Immature natural killer cell (primary cell): ENCODE data around the gene ARRB1. TPM values are rescaled to one million over a fixed set of nuclear protein-coding genes. Genes with fewer than 3 reads are reported as not detected.

Experiments used
- DNase-seq, 3 donors: peaks; one replicate each; pipeline ENCODE4 v3.0.0; 2022; ENCODE audit warnings: mixed read lengths in 1 of 3
- H3K27ac Mint-ChIP-seq, 6 donors: one replicate each; pipeline ENCODE4 v1.8.0; 2020; ENCODE audit warnings: mixed read lengths in 6 of 6, mild to moderate bottlenecking in 5 of 6, inconsistent platforms in 4 of 6, moderate library complexity in 3 of 6
- H3K27me3 Mint-ChIP-seq, 3 donors: one replicate each; pipeline ENCODE4 v1.8.0; 2020 to 2021; ENCODE audit warnings: low read depth in 3 of 3, mild to moderate bottlenecking in 3 of 3, mixed read lengths in 3 of 3, moderate library complexity in 3 of 3, inconsistent platforms in 1 of 3
- H3K36me3 Mint-ChIP-seq, 3 donors: one replicate each; pipeline ENCODE4 v1.8.0; 2020; ENCODE audit warnings: mixed read lengths in 3 of 3, inconsistent platforms in 2 of 3, mild to moderate bottlenecking in 2 of 3
- H3K4me1 Mint-ChIP-seq, 2 donors: one replicate each; pipeline ENCODE4 v1.8.0; 2020; ENCODE audit warnings: inconsistent platforms in 2 of 2, mild to moderate bottlenecking in 2 of 2, mixed read lengths in 2 of 2, moderate library complexity in 1 of 2
- H3K4me3 Mint-ChIP-seq, 5 donors: one replicate each; pipeline ENCODE4 v1.8.0; 2020; ENCODE audit warnings: mild to moderate bottlenecking in 5 of 5, mixed read lengths in 5 of 5, inconsistent platforms in 3 of 5, moderate library complexity in 3 of 5
- H3K9me3 Mint-ChIP-seq, 6 donors: one replicate each; pipeline ENCODE4 v1.8.0; 2020; ENCODE audit warnings: mild to moderate bottlenecking in 6 of 6, mixed read lengths in 6 of 6, inconsistent platforms in 4 of 6, moderate library complexity in 3 of 6
- polyA plus RNA-seq, 3 donors: library from polyadenylated mRNA; unstranded; fragments of 300-500 nt; fragmentation: Illumina TruSeq; gene quantifications; one replicate each; pipeline ENCODE4 v1.2.3, GENCODE V29; 2021

The ARRB1 gene
- polyA plus RNA-seq, 3 donors from 2014 or later, result 28.7 to 51.1 (median 41.5) TPM

DNA sequence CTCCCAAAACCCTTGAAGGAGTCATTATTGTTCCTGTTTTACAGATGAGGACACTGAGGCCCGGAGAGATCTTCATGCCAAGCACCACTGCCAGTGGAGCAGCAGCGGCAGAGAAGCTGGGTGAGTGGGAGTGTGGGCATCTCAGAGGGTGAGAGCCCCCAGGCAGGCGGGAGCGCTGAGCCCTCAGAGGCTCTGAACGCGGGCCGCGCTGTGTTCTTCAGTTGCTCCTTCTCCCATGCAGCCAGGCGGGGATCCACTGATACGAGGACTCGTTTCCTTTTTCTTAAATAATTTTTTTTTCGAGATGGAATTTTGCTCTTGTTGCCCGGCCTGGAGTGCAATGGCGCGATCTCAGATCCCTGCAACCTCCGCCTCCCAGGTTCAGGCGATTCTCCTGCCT, 63.9 kb downstream of the ARRB1 start:
- Mint-ChIP-seq H3K4me1 (peaks cover 28 to 37% of the 10 kb centered on the region in 2 donors), H3K9me3 (no peaks in the 10 kb centered on the region), H3K27me3 (peaks cover 0 to 12% (median 3%) of the 10 kb centered on the region in 3 donors), H3K27ac (peak overlapping the region in 2 of 6 donors; percentile 45 to 46), H3K4me3 (no peak overlapping the region), H3K36me3 (peaks cover 0 to 21% (median 7%) of the 10 kb centered on the region in 3 donors)
- DNase-seq, result no peak

DNA sequence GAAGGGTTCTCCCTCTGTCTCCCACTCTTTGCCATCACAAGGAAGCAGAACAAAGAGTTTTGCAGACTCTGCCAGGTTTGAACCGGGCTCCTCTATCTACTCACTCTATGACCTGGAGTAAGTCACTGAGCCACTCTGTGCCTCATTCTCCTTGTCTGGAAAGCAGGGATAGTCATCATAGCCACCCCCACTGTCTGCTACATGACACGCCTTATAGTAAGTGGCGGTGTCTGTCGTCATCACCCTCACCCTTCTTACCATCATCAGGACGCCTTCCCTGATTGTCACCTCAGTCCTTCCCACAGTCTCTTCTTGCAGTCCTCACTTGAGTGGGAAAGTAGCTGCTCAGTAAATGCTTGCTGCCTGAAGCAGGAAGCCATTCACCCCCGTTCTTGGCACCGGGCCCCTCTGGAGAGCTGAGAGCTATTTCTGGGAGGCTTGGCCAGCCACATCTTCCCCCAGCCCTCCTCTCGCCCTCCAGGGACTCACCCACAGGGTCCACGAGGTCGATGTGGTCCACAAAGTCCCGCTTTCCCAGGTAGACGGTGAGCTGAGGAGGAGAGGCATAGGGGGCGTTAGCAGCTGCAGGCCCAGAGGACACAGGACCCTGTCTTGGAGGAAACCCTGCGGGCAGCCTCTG, 64.5 kb downstream of the ARRB1 start:
- H3K36me3 Mint-ChIP-seq, result peaks cover 0 to 27% (median 7%) of the 10 kb centered on the region in 3 donors
- H3K27ac Mint-ChIP-seq, result peak overlapping the region in 2 of 6 donors; percentile 0 to 51

DNA sequence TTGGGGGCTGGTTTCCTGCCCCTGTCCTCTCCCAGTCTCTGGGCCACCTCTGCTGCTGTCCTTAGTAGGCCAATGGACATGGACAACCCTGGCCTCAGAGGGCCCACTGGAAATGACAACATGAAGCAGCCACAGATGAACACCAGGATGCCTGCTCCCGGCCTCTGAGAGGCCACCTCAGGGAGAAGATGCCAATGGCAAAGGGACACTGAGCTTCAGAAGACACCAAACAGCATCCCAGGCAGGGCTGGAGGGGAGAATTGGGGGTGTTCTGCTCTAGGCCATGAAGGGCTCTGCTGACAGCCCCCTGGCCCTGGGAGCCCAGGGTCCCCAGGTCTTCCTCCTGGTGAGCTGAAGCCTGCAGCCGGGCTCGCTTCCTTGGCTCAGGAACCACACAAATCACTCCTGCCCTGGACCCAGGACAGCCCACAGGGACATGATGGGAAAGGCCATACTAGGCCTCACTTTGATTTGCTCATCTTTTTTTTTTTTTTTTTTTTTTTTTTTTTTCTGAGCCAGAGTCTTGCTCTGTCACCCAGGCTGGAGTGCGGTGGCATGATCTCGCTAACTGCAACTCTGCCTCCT, 65.6 kb downstream of the ARRB1 start:
- Mint-ChIP-seq H3K9me3 (no peaks in the 10 kb centered on the region), H3K4me1 (peaks cover 19 to 28% of the 10 kb centered on the region in 2 donors), H3K27me3 (peaks cover 0 to 9% (median 3%) of the 10 kb centered on the region in 3 donors), H3K27ac (peak overlapping the region in 1 of 6 donors; percentile 45), H3K4me3 (no peak overlapping the region), H3K36me3 (peaks cover 2 to 34% (median 7%) of the 10 kb centered on the region in 3 donors)
- DNase-seq, result no peak

More for the DNA sequence above, 64.5 kb downstream of the ARRB1 start:
- no peaks in the 10 kb centered on the region for H3K9me3 Mint-ChIP-seq
- H3K4me1 Mint-ChIP-seq, result peaks cover 23 to 34% of the 10 kb centered on the region in 2 donors
- DNase-seq, result no peak
- no peak overlapping the region for H3K4me3 Mint-ChIP-seq
- peaks cover 0 to 12% (median 3%) of the 10 kb centered on the region in 3 donors for H3K27me3 Mint-ChIP-seq

DNA sequence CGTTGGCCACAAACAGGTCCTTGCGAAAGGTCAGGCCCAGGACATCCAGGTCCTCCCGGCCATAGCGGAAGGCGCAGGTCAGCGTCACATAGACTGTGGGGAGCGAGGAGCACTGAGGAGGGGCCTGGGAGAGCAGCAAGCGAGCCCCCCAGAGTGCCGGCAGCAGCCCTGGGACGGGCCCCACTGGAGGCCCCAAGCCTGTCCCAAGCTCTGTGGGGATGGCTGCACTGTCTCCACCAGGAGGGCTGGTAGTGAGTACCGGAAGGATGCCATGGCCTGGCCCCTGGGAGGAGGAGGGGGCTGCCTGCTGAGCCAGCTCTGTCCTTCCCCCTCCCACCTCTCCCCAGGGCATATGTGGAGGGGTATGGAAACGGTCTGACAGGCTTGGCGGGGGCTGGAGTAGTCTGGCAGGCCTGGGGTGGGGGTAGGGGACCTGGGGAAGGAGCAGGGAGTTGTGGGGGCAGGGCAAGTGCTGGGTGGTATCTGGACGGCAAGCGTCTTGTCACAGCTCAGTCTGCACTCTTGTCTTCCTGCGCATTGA, 68.0 kb downstream of the ARRB1 start:
- no peak for DNase-seq
- Mint-ChIP-seq H3K9me3 (no peaks in the 10 kb centered on the region), H3K4me3 (no peak overlapping the region), H3K36me3 (peaks cover 10 to 49% (median 15%) of the 10 kb centered on the region in 3 donors), H3K27ac (no peak overlapping the region), H3K27me3 (peaks cover 0 to 6% (median 3%) of the 10 kb centered on the region in 3 donors), H3K4me1 (peaks cover 16 to 27% of the 10 kb centered on the region in 2 donors)

DNA sequence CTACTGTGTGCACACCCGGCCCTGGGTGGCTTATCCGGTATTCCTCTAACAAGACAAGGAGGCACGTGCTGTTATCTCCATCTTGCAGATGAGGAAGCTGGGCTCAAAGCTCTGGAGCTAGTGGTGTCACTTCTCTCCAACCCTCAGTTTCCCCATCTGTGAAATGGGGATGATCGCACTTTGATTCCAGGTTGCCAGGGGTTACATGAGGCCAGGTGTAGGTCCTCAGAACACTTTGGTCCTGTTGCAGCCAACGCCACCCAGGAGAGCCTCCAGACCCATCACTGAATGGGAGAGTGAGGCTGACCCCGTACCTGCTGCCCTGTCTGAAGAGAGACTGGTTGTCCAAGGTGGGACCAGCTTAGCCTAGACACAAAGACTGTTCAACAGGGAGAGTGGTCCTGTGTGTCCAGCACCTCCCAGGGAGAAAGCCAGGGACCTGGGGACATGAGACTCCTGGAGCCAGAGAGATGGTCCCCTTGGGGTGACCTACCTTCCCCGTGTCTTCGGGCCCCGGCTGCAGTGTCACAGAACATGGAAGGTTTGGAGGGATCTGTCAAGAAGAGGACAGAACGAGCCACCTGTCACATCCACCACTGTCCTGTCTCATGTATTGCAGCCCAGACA, 69.9 kb downstream of the ARRB1 start:
- Mint-ChIP-seq H3K4me1 (peaks cover 31 to 32% of the 10 kb centered on the region in 2 donors), H3K36me3 (peaks cover 22 to 51% (median 29%) of the 10 kb centered on the region in 3 donors), H3K27me3 (peaks cover 0 to 5% (median 0%) of the 10 kb centered on the region in 3 donors), H3K4me3 (no peak overlapping the region), H3K27ac (peak overlapping the region in 4 of 6 donors; percentile 31 to 64 (median 53)), H3K9me3 (no peaks in the 10 kb centered on the region)
- no peak for DNase-seq

DNA sequence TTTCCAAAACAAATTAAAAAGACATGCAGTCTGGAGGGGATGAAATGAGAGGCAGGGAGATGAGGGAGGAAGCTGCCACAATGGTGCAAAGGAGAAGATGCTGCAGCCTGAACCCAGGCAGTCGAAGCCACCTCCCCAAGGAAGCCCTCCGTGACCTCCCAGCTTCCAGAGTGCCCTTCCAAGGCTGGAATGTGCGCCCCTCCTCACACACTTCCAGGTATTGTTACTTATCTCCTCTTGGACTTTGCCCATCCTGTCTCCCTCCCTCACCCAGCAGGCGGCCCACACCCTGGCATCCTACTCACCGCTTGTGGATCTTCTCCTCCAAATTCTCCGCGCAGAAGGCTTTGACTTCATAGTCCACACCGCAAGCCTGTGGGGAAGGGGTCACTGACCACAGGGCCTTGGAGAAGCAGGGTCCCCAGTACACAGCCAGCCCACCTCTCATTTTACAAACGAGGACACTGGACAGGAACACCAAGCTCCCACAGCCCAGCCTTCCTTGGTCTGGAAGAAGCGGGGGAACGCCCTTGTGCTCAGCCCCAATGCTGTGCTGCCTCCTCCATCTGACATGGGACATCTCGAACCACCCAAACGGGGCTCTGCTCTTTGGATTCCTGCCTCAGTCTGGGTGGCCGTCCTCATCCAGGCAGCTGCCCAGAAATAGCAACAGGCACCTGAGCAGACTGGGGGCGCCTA, 70.5 kb downstream of the ARRB1 start:
- Mint-ChIP-seq H3K27ac (peak overlapping the region; percentile 30 to 84 (median 66)), H3K4me1 (peaks cover 38 to 39% of the 10 kb centered on the region in 2 donors), H3K4me3 (no peak overlapping the region), H3K36me3 (peaks cover 23 to 56% (median 30%) of the 10 kb centered on the region in 3 donors), H3K27me3 (peaks cover 0 to 5% (median 0%) of the 10 kb centered on the region in 3 donors), H3K9me3 (no peaks in the 10 kb centered on the region)
- DNase-seq, result no peak

DNA sequence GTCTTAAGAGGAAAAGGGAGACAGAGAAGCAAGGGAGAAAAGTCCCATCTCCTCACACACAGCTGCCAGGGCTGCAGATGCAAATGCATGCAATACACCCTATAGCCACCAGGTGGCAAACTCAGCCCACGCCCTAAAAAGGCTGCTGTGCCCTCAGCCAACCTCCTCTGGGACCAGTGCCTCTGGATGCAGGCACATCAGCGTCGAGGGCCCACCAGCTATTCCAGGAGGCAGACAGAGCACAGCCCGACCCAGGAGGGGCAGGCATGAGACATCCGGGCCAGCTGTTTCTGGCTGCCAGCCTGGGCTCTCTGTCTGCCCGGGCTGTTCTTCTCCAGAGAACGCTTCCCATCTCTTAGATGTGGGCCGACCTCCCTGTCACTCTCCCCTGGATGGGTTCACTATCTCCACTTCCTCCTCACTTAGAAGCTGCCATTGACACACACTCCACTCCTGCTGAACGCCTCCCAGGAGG, 71.2 kb downstream of the ARRB1 start:
- Mint-ChIP-seq H3K36me3 (peaks cover 26 to 60% (median 33%) of the 10 kb centered on the region in 3 donors), H3K9me3 (no peaks in the 10 kb centered on the region), H3K4me1 (peaks cover 44 to 46% of the 10 kb centered on the region in 2 donors), H3K4me3 (no peak overlapping the region), H3K27me3 (peaks cover 0 to 5% (median 0%) of the 10 kb centered on the region in 3 donors), H3K27ac (peak overlapping the region; percentile 13 to 90 (median 86))
- DNase-seq, result peak; percentile 62 to 72 (median 72)

DNA sequence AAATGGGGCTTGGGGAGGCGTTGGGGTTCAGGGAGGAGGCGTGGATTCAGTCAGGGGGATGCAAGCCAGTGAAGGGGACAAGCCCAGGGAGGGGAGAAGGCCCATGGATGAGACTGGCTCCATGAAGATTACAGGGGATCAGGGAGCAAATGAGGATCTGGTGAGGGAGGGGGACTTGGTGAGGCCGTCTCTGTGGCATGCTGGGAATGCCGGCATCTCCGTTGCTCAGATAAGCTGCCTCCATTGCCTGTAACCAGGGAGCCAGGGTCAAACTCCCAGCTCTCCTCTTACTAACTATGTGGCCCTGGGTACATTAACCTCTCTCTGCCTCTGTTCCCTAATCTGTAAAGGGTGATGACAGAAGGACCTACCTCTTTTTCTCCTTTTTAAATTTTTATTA, 72.2 kb downstream of the ARRB1 start:
- peaks cover 0 to under 1% (median 0%) of the 10 kb centered on the region in 3 donors for H3K27me3 Mint-ChIP-seq
- H3K4me1 Mint-ChIP-seq, result peaks cover 48 to 49% of the 10 kb centered on the region in 2 donors
- H3K27ac Mint-ChIP-seq, result peak overlapping the region in 4 of 6 donors; percentile 46 to 88 (median 68)
- no peaks in the 10 kb centered on the region for H3K9me3 Mint-ChIP-seq
- H3K4me3 Mint-ChIP-seq, result no peak overlapping the region
- DNase-seq, result no peak
- H3K36me3 Mint-ChIP-seq, result peaks cover 26 to 56% (median 34%) of the 10 kb centered on the region in 3 donors

DNA sequence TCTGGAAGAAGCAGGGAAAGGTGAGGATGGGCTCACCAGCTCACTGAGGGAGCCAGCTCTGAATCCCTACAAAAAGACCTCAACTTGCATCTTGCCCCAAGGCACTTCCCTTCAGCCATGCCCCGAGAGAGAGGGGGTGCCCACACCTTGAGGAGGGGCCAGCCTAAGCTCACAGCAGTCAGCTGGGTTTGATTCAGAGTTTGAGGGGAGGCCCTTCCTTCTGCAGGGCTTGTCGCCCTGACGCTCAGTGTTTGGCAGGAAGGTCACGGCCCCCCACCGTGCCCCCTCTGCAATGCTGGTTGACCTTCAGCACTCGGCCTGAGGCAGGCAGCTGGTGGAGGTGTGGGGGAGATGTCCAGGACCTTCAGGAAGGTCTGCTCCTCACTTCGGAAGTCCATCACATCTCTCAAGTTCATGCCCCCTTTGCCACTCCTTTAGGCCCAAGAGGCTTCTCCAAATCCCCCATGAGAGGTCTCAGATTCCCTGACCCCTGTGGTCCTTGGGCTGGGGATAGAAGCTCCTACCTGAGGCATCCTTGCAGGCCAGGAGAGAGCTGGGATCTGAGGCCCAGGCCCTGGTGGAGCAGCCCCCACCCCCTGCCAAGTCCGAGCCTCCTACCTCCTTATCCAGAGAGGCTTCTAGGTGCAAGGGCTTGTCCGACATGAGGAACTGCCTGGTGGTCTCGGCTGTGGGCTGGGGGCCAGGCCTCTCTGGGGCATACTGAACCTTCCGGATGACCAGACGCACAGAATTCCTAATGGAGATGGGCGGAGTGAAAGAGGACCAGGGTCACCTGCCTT, 73.3 kb downstream of the ARRB1 start:
- Mint-ChIP-seq H3K27ac (peak overlapping the region; percentile 93 to 99 (median 98)), H3K4me1 (peaks cover 55 to 58% of the 10 kb centered on the region in 2 donors)

DNA sequence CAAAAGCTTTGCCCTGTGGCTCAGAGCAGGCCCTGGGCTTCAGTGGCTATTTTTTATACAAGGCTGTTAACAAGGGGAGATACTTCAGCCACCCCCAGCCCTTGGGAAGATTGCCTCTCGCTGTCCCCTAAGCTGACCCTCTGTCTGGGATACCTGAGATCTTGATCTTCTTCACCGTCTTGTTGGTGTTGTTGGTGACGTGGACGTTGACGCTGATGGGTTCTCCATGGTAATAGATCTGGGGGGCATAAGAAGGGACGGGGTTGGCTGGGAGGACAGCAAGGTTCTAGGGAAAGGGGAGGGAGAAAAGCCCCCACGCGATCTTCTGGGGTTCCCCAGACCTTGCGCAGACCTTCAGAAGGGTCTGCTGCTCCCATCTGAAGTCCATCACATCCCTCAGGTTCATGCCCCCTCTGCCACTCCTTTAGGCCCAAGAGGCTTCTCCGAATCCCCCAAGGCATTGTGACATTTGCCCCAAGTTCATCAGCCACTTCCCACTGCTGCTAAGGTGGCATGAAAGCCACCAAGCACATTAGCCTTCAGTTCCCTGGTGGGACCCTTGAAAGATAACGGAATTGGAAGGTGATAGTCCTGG, 74.2 kb downstream of the ARRB1 start:
- peak overlapping the region in 4 of 5 donors; percentile 4 to 39 (median 14) for H3K4me3 Mint-ChIP-seq
- no peak for DNase-seq
- peaks cover 55 to 59% of the 10 kb centered on the region in 2 donors for H3K4me1 Mint-ChIP-seq

More for the DNA sequence above, 73.3 kb downstream of the ARRB1 start:
- H3K4me3 Mint-ChIP-seq, result no peak overlapping the region
- H3K27me3 Mint-ChIP-seq, result no peaks in the 10 kb centered on the region
- no peaks in the 10 kb centered on the region for H3K9me3 Mint-ChIP-seq
- no peak for DNase-seq
- peaks cover 26 to 56% (median 34%) of the 10 kb centered on the region in 3 donors for H3K36me3 Mint-ChIP-seq

DNA sequence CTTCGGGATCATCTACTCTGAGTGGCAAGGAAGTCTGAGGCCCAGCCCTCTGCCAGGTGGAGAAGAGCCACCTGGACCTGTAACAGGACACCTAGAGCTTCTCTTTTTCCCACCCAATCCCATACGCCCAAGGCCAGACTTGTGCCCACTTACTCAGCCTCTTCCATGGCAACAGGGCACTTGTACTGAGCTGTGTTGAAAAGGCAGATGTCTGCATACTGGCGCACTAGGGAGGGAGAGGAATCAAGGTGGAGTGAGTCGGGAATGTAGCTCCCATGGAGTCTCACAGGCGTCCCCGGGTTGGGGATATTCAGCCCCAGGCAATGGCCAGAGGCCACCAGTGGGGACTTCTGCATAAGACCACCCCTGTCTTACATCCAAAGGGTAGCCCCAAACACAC, 74.8 kb downstream of the ARRB1 start:
- Mint-ChIP-seq H3K4me1 (peaks cover 55 to 59% of the 10 kb centered on the region in 2 donors), H3K27me3 (peaks cover 0 to 1% (median 0%) of the 10 kb centered on the region in 3 donors), H3K27ac (peak overlapping the region; percentile 93 to 99 (median 98)), H3K4me3 (peak overlapping the region; percentile 36 to 91 (median 90)), H3K36me3 (peaks cover 26 to 51% (median 34%) of the 10 kb centered on the region in 3 donors), H3K9me3 (no peaks in the 10 kb centered on the region)
- no peak for DNase-seq

More for the DNA sequence above, 74.2 kb downstream of the ARRB1 start:
- Mint-ChIP-seq H3K9me3 (no peaks in the 10 kb centered on the region), H3K36me3 (peaks cover 26 to 52% (median 34%) of the 10 kb centered on the region in 3 donors), H3K27ac (peak overlapping the region; percentile 93 to 99 (median 98)), H3K27me3 (no peaks in the 10 kb centered on the region)

DNA sequence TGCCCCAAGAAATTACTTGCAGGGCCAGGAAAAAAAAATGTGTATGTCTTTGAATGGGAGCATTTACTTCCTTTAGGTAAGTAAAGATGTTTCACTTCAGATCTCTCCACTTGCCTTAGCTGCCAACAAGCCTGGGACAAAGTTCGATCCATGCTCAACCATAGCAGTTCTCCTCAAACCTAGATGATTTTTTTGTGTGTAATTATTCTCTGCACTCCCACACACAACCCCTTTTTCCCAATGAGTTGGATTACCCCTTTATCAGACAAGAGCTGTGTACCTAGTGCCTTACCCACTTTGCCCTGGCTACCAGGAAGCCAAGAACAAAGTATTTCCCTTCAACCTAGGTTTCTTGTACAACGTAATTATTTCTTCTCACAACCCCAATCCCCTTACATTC, 75.3 kb downstream of the ARRB1 start:
- peak overlapping the region; percentile 36 to 91 (median 90) for H3K4me3 Mint-ChIP-seq
- peaks cover 56 to 62% of the 10 kb centered on the region in 2 donors for H3K4me1 Mint-ChIP-seq
- H3K27ac Mint-ChIP-seq, result peak overlapping the region; percentile 93 to 99 (median 98)
- no peak for DNase-seq
- H3K36me3 Mint-ChIP-seq, result peaks cover 26 to 52% (median 34%) of the 10 kb centered on the region in 3 donors
- no peaks in the 10 kb centered on the region for H3K9me3 Mint-ChIP-seq
- peaks cover 0 to 1% (median 0%) of the 10 kb centered on the region in 3 donors for H3K27me3 Mint-ChIP-seq
